Left lung (tissue), 10 donors: Measurements from ENCODE around the gene BFSP1. TPM values are rescaled to one million over a fixed set of nuclear protein-coding genes. Genes with fewer than 3 reads are reported as not detected.

Experiments
- ATAC-seq: fragments of 200-7000 bp; cut with Tn5 transposase; one replicate; pipeline ENCODE4 v1.9.1; 2020; ENCODE audit warnings: moderate library complexity
- DNase-seq, 4 donors: peaks; one replicate each; pipeline ENCODE4 v3.0.0-alpha.2; 2013 to 2020
- H3K27ac ChIP-seq, 2 donors: fragments of 200-600 bp; sonication (generic) in 1 of 2; one replicate each; pipeline versions ENCODE4 v1.5.0 to v1.8.0; 2020 to 2021
- H3K27me3 ChIP-seq, 2 donors: fragments of 200-600 bp; sonication (generic) in 1 of 2; one replicate each; pipeline versions ENCODE4 v1.5.0 to v1.8.0; 2020 to 2021
- H3K36me3 ChIP-seq, 2 donors: fragments of 200-600 bp; sonication (generic) in 1 of 2; one replicate each; pipeline versions ENCODE4 v1.5.0 to v1.8.0; 2020 to 2021
- H3K4me1 ChIP-seq, 2 donors: fragments of 200-600 bp; one replicate each; pipeline ENCODE4 v1.8.0; 2021
- H3K4me3 ChIP-seq, 2 donors: fragments of 200-600 bp; sonication (generic) in 1 of 2; one replicate each; pipeline versions ENCODE4 v1.5.0 to v1.8.0; 2020 to 2021; ENCODE audit warnings: mild to moderate bottlenecking in 1 of 2
- H3K9me3 ChIP-seq, 2 donors: fragments of 200-600 bp; sonication (generic) in 1 of 2; one replicate each; pipeline versions ENCODE4 v1.5.0 to v1.8.0; 2020 to 2021
- intact Hi-C, 2 donors: fragments of 100-400 bp; cut with DNase I; formaldehyde crosslinking; loops; one replicate each; pipeline versions ENCODE4 v1.11.2 to v1.14.2; 2022
- polyA plus RNA-seq, 6 donors: library from polyadenylated mRNA; unstranded; fragments of 120-200 nt; gene quantifications; one replicate each; pipeline ENCODE4 v1.2.1, GENCODE V29; 2013; ENCODE audit not compliant: insufficient read length in 6 of 6
- total RNA-seq, 2 donors: library from RNA; stranded (reverse); fragmentation: NEBNext Ultra II Directional; extraction: Animal tissue kit (Norgen Biotek cat#: 25700); gene quantifications; one replicate each; pipeline ENCODE4 v1.2.1, GENCODE V29; 2021
- TF ChIP-seq, protein P1 (sequence below), 2 donors: fragments of 200-600 bp; sonication (generic) in 1 of 2; IDR thresholded peaks; one replicate each; pipeline versions ENCODE4 v1.5.0 to v1.8.0; 2021; ENCODE audit warnings: antibody characterized with exemption in 2 of 2
- donor health status: DM: no; HTN: yes; CAD: no.
- donor health status: DM: no; HTN: no; CAD: no.

BFSP1 gene
- total and polyA plus RNA-seq, 8 donors = 1.9 to 4.2 (median 3.9) TPM

GRCh38 chr20:17457588-17458190 is 73.5 kb downstream of the BFSP1 start:
- DNase-seq (no peak), ATAC-seq (no peak)
- Histone ChIP-seq H3K4me3 (no peak overlapping the region), H3K4me1 (no peaks in the 10 kb centered on the region), H3K9me3 (no peaks in the 10 kb centered on the region), H3K36me3 (no peaks in the 10 kb centered on the region), H3K27ac (no peak overlapping the region), H3K27me3 (peaks cover 0 to 19% of the 10 kb centered on the region in 2 donors)
- TF ChIP-seq, protein P1, sequence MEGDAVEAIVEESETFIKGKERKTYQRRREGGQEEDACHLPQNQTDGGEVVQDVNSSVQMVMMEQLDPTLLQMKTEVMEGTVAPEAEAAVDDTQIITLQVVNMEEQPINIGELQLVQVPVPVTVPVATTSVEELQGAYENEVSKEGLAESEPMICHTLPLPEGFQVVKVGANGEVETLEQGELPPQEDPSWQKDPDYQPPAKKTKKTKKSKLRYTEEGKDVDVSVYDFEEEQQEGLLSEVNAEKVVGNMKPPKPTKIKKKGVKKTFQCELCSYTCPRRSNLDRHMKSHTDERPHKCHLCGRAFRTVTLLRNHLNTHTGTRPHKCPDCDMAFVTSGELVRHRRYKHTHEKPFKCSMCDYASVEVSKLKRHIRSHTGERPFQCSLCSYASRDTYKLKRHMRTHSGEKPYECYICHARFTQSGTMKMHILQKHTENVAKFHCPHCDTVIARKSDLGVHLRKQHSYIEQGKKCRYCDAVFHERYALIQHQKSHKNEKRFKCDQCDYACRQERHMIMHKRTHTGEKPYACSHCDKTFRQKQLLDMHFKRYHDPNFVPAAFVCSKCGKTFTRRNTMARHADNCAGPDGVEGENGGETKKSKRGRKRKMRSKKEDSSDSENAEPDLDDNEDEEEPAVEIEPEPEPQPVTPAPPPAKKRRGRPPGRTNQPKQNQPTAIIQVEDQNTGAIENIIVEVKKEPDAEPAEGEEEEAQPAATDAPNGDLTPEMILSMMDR (IDR thresholded peaks at IDR 0.05) = no peak
- intact Hi-C loops = no loop called here

- intact Hi-C loops = no loop called here
- H3K4me3 ChIP-seq = no peak overlapping the region
- TF ChIP-seq, protein P1 (IDR thresholded peaks at IDR 0.05) = no peak
- peaks cover 0 to 19% of the 10 kb centered on the region in 2 donors for H3K27me3 ChIP-seq
- H3K36me3 ChIP-seq = no peaks in the 10 kb centered on the region
- H3K4me1 ChIP-seq = no peaks in the 10 kb centered on the region
- H3K9me3 ChIP-seq = no peaks in the 10 kb centered on the region
- H3K27ac ChIP-seq = no peak overlapping the region
- DNase-seq = no peak
- ATAC-seq = no peak
Observed at GRCh38 chr20:17457079-17457478, 74.1 kb downstream of the BFSP1 start.

DNA sequence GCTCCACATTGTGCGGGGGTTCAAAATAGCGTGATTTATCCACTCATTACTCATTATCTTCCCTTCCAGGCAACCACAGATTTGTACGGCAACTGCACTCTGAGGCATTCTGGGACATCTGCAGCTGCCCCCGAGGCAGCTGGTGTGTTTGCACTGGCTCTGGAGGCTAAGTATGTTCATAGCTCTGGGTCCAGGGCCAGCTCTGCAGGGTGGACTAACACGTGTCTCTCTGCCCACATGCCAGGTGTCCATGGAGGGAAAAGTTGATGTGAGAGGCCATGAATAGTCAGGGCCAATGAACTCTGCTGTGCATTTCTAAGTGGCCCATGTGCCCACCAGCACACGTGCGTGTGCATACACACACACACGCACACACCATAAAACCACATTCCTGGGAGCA is 74.9 kb downstream of the BFSP1 start:
- no peaks in the 10 kb centered on the region for H3K9me3 ChIP-seq
- DNase-seq = no peak
- H3K4me1 ChIP-seq = no peaks in the 10 kb centered on the region
- TF ChIP-seq, protein P1 (IDR thresholded peaks at IDR 0.05) = no peak
- peaks cover 0 to 19% of the 10 kb centered on the region in 2 donors for H3K27me3 ChIP-seq
- H3K4me3 ChIP-seq = no peak overlapping the region
- H3K36me3 ChIP-seq = no peaks in the 10 kb centered on the region
- no peak overlapping the region for H3K27ac ChIP-seq
- intact Hi-C loops = no loop called here
- ATAC-seq = no peak

DNA sequence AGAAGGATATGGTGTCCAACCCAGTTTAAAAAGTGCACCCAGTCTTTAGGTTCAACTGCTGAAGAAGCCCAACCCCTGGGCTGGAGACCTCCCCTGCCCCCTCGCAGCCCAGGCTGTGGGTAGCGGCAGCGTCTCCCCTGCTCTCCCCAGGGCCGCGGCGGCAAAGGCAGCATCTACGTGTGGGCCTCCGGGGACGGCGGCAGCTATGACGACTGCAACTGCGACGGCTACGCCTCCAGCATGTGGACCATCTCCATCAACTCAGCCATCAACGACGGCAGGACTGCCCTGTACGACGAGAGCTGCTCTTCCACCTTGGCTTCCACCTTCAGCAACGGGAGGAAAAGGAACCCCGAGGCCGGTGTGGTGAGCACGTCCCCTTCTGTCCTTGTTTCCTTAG is 77.6 kb downstream of the BFSP1 start:
- no peak for DNase-seq
- H3K27me3 ChIP-seq = peaks cover 0 to 19% of the 10 kb centered on the region in 2 donors
- intact Hi-C loops = no loop called here
- H3K9me3 ChIP-seq = no peaks in the 10 kb centered on the region
- H3K4me1 ChIP-seq = no peaks in the 10 kb centered on the region
- no peak overlapping the region for H3K4me3 ChIP-seq
- H3K36me3 ChIP-seq = no peaks in the 10 kb centered on the region
- ATAC-seq = no peak
- H3K27ac ChIP-seq = no peak overlapping the region
- TF ChIP-seq, protein P1 (IDR thresholded peaks at IDR 0.05) = no peak

- TF ChIP-seq, protein P1 (IDR thresholded peaks at IDR 0.05) = no peak
Observed at GRCh38 chr20:17452441-17452840, 78.7 kb downstream of the BFSP1 start.

More at GRCh38 chr20:17452441-17452840, 78.7 kb downstream of the BFSP1 start:
- peaks cover 0 to 19% of the 10 kb centered on the region in 2 donors for H3K27me3 ChIP-seq
- ATAC-seq (no peak), DNase-seq (no peak)
- no peak overlapping the region for H3K27ac ChIP-seq
- no peaks in the 10 kb centered on the region for H3K4me1 ChIP-seq
- H3K9me3 ChIP-seq = no peaks in the 10 kb centered on the region
- intact Hi-C loops = no loop called here
- H3K4me3 ChIP-seq = no peak overlapping the region
- H3K36me3 ChIP-seq = no peaks in the 10 kb centered on the region
